Measurements from ENCODE around the gene TNFRSF12A.

Gene TNFRSF12A

GRCh38 chr16:2986623-2987188 is 33.5 kb upstream of the TNFRSF12A start:
- no peak for DNase-seq

GRCh38 chr16:2987286-2987685 is 32.9 kb upstream of the TNFRSF12A start:
- DNase-seq, result no peak

GRCh38 chr16:2987833-2988232 is 32.3 kb upstream of the TNFRSF12A start:
- peak; percentile 83 for DNase-seq

- DNase-seq, result no peak
These were observed 31.5 kb upstream of the TNFRSF12A start for GRCh38 chr16:2988590-2989099.

- no peak for DNase-seq
These were observed 29.3 kb upstream of the TNFRSF12A start for GRCh38 chr16:2990891-2991290.

GRCh38 chr16:2991566-2992261 is 28.5 kb upstream of the TNFRSF12A start:
- no peak for DNase-seq

- DNase-seq, result no peak
These were observed 27.6 kb upstream of the TNFRSF12A start for GRCh38 chr16:2992383-2993081.

- no peak for DNase-seq
These were observed 23.9 kb upstream of the TNFRSF12A start for GRCh38 chr16:2996298-2996697.

- DNase-seq, result no peak
These were observed 20.2 kb upstream of the TNFRSF12A start for GRCh38 chr16:2999929-3000328.

- DNase-seq, result no peak
These were observed 19.6 kb upstream of the TNFRSF12A start for GRCh38 chr16:3000540-3000939.

- DNase-seq, result no peak
These were observed 18.9 kb upstream of the TNFRSF12A start for GRCh38 chr16:3001316-3001715.

GRCh38 chr16:3003582-3004270 is 16.4 kb upstream of the TNFRSF12A start:
- peak; percentile 98 for DNase-seq

- no peak for DNase-seq
These were observed 15.8 kb upstream of the TNFRSF12A start for GRCh38 chr16:3004319-3004718.

- no peak for DNase-seq
These were observed 15.3 kb upstream of the TNFRSF12A start for GRCh38 chr16:3004781-3005284.

GRCh38 chr16:3007059-3007956 is 12.9 kb upstream of the TNFRSF12A start:
- DNase-seq, result no peak

GRCh38 chr16:3007957-3008689 is 12.0 kb upstream of the TNFRSF12A start:
- no peak for DNase-seq

- DNase-seq, result no peak
These were observed 11.5 kb upstream of the TNFRSF12A start for GRCh38 chr16:3008690-3009037.

GRCh38 chr16:3009568-3010390 is 10.4 kb upstream of the TNFRSF12A start:
- no peak for DNase-seq

- DNase-seq, result no peak
These were observed 9.7 kb upstream of the TNFRSF12A start for GRCh38 chr16:3010510-3010909.

- DNase-seq, result peak; percentile 96
These were observed 7.9 kb upstream of the TNFRSF12A start for GRCh38 chr16:3012246-3012645.

Data from NCI-H2171 (cell line).